Fibroblast of lung (primary cell): ENCODE results near the gene RASA4. TPM values are rescaled to one million over a fixed set of nuclear protein-coding genes. Genes with fewer than 3 reads are reported as not detected.
"Not testable (repeated sequence)": the region's sequence is repeated elsewhere in the genome, so short reads cannot be mapped to it uniquely, and the experiment has no call there.

Experiments
- DNase-seq, 2 donors: peaks; one replicate each; pipeline versions ENCODE4 v3.0.0 to v3.0.0-alpha.2; 2010; ENCODE audit warnings: low read depth in 2 of 2
- H2AFZ ChIP-seq: 2 replicates; pipeline ENCODE4 v1.5.1; 2012; ENCODE audit warnings: low read length, control low read depth, inconsistent platforms
- H3K27ac ChIP-seq: 2 replicates; pipeline ENCODE4 v1.5.1; 2011; ENCODE audit warnings: low read length, control low read depth; ENCODE audit not compliant: insufficient read depth
- H3K27me3 ChIP-seq: 2 replicates; pipeline ENCODE4 v1.5.1; 2011; ENCODE audit warnings: mild to moderate bottlenecking, low read length; ENCODE audit not compliant: control insufficient read depth, insufficient read depth
- H3K36me3 ChIP-seq: 2 replicates; pipeline ENCODE4 v1.5.1; 2011; ENCODE audit warnings: low read length; ENCODE audit not compliant: control insufficient read depth, insufficient read depth
- H3K4me1 ChIP-seq: 2 replicates; pipeline ENCODE4 v1.5.1; 2011; ENCODE audit warnings: low read length; ENCODE audit not compliant: control insufficient read depth, insufficient read depth; ENCODE audit errors: extremely low read depth
- H3K4me2 ChIP-seq: 2 replicates; pipeline ENCODE4 v1.5.1; 2011; ENCODE audit warnings: low read length, control low read depth; ENCODE audit not compliant: insufficient read depth; ENCODE audit errors: extremely low read depth
- H3K4me3 ChIP-seq, 4 experiments: fragments of 200-600 bp in 1 of 4; sonication (generic) in 1 of 4; replicated peaks in 1 of 4; 2 replicates each; pipeline ENCODE4 v1.5.1; 2011 to 2016; ENCODE audit warnings: low read length in 4 of 4, low read depth in 3 of 4, mild to moderate bottlenecking in 3 of 4, control low read depth in 2 of 4, inconsistent platforms in 1 of 4, mixed read lengths in 1 of 4; ENCODE audit not compliant: insufficient read depth in 1 of 4; ENCODE audit errors: control extremely low read depth in 1 of 4
- H3K79me2 ChIP-seq: 2 replicates; pipeline ENCODE4 v1.5.1; 2012; ENCODE audit warnings: mild to moderate bottlenecking, low read length, inconsistent platforms; ENCODE audit not compliant: control insufficient read depth, insufficient read depth
- H3K9ac ChIP-seq: 2 replicates; pipeline ENCODE4 v1.5.1; 2011; ENCODE audit warnings: mild to moderate bottlenecking, low read length, control low read depth; ENCODE audit not compliant: insufficient read depth
- H3K9me3 ChIP-seq: 2 replicates; pipeline ENCODE4 v1.5.1; 2012; ENCODE audit warnings: low read depth, low read length; ENCODE audit not compliant: control insufficient read depth, insufficient read depth
- H4K20me1 ChIP-seq: 2 replicates; pipeline ENCODE4 v1.5.1; 2011; ENCODE audit warnings: low read length; ENCODE audit not compliant: control insufficient read depth, insufficient read depth; ENCODE audit errors: extremely low read depth
- polyA plus RNA-seq, 2 donors: library from polyadenylated mRNA; depleted of rRNA in 1 of 2; stranded (reverse) in 1 of 2; unstranded in 1 of 2; fragments of >200 nt; gene quantifications; 2 replicates each; pipeline ENCODE4 v1.2.1, GENCODE V29; 2011 to 2012; ENCODE audit warnings: missing spikeins in 1 of 2
- total RNA-seq: library from RNA; depleted of rRNA; stranded (reverse); fragments of >200 nt; gene quantifications from 2 replicates; pipeline ENCODE4 v1.2.1, GENCODE V29; 2014

Gene RASA4
- total and polyA plus RNA-seq, 2 donors (not counting 1 experiment from before 2014, with no cell fraction given) = 2.1 to 4.5 TPM

- H2AFZ ChIP-seq, H3K79me2 ChIP-seq, H3K4me3 ChIP-seq, H3K36me3 ChIP-seq, DNase-seq, H3K9ac ChIP-seq, H4K20me1 ChIP-seq, H3K4me1 ChIP-seq, H3K27ac ChIP-seq, H3K9me3 ChIP-seq, H3K27me3 ChIP-seq, H3K4me2 ChIP-seq: not testable (repeated sequence)
Observed at GRCh38 chr7:102550808-102551422, 65.6 kb downstream of the RASA4 start, which contains the start of gene SPDYE2. TSS of gene SPDYE2 (plus strand) at chr7:102551226. CDS start at chr7:102553256, 2,030 bp downstream.

GRCh38 chr7:102546353-102546752, 70.2 kb downstream of the RASA4 start:
- H3K4me3 ChIP-seq, H2AFZ ChIP-seq, H3K4me1 ChIP-seq, H3K36me3 ChIP-seq, H3K9ac ChIP-seq, H3K27me3 ChIP-seq, H3K9me3 ChIP-seq, DNase-seq, H3K4me2 ChIP-seq, H4K20me1 ChIP-seq, H3K27ac ChIP-seq, H3K79me2 ChIP-seq: not testable (repeated sequence)

- H3K4me3 ChIP-seq, H2AFZ ChIP-seq, H3K27me3 ChIP-seq, H3K27ac ChIP-seq, H4K20me1 ChIP-seq, DNase-seq, H3K79me2 ChIP-seq, H3K4me2 ChIP-seq, H3K4me1 ChIP-seq, H3K36me3 ChIP-seq, H3K9me3 ChIP-seq, H3K9ac ChIP-seq: not testable (repeated sequence)
Observed at GRCh38 chr7:102545288-102545687, 71.3 kb downstream of the RASA4 start.

GRCh38 chr7:102544372-102544771, 72.2 kb downstream of the RASA4 start:
- not testable (repeated sequence) for H3K4me1 ChIP-seq, H3K27me3 ChIP-seq, H3K4me2 ChIP-seq, H3K9me3 ChIP-seq, H3K9ac ChIP-seq, H3K79me2 ChIP-seq, H2AFZ ChIP-seq, H3K27ac ChIP-seq, H3K4me3 ChIP-seq, H4K20me1 ChIP-seq, DNase-seq, H3K36me3 ChIP-seq

- H3K27me3 ChIP-seq, H4K20me1 ChIP-seq, H3K9ac ChIP-seq, H3K4me1 ChIP-seq, H3K27ac ChIP-seq, DNase-seq, H3K79me2 ChIP-seq, H3K36me3 ChIP-seq, H3K9me3 ChIP-seq, H3K4me2 ChIP-seq, H2AFZ ChIP-seq, H3K4me3 ChIP-seq: not testable (repeated sequence)
Observed at GRCh38 chr7:102543596-102543995, 73.0 kb downstream of the RASA4 start, which contains the start of gene UPK3BL2. TSS of gene UPK3BL2 (minus strand) at chr7:102543696. CDS start at chr7:102543636, 60 bp downstream.

- not testable (repeated sequence) for H3K4me1 ChIP-seq, H3K27ac ChIP-seq, H3K4me2 ChIP-seq, H3K79me2 ChIP-seq, H4K20me1 ChIP-seq, H3K27me3 ChIP-seq, H2AFZ ChIP-seq, DNase-seq, H3K36me3 ChIP-seq, H3K9ac ChIP-seq, H3K4me3 ChIP-seq, H3K9me3 ChIP-seq
Observed at GRCh38 chr7:102542771-102543170, 73.8 kb downstream of the RASA4 start.

GRCh38 chr7:102542083-102542482, 74.5 kb downstream of the RASA4 start:
- DNase-seq, H3K79me2 ChIP-seq, H2AFZ ChIP-seq, H3K36me3 ChIP-seq, H3K4me2 ChIP-seq, H3K27ac ChIP-seq, H3K27me3 ChIP-seq, H3K4me1 ChIP-seq, H3K4me3 ChIP-seq, H4K20me1 ChIP-seq, H3K9me3 ChIP-seq, H3K9ac ChIP-seq: not testable (repeated sequence)
